OCI-LY7 (cell line): Measurements from ENCODE around the gene ASPM. TPM values are rescaled to one million over a fixed set of nuclear protein-coding genes. Genes with fewer than 3 reads are reported as not detected.
A peak's percentile ranks its signal among the peaks of the same experiment; 100 is the strongest.

Experiments
- BruUV-seq: library from RNA; stranded (reverse); fragments of 400-500 nt; replicated peaks from 2 replicates; lab custom pipeline; 2021; lab: Mats Ljungman, UMichigan
- CTCF ChIA-PET: fragments of 300-600 bp; sonication (Branson Sonifier 250); formaldehyde crosslinking; loops from one replicate; lab custom pipeline; 2022; ENCODE audit warnings: antibody characterized with exemption; ENCODE audit not compliant: unreplicated experiment; lab: Charles Lee
- POLR2A ChIA-PET: fragments of 300-600 bp; sonication (Branson Sonifier 250); formaldehyde crosslinking; loops from one replicate; lab custom pipeline; 2022; ENCODE audit warnings: antibody characterized with exemption; lab: Charles Lee
- DNase-seq: peaks from one replicate; pipeline ENCODE4 v3.0.0-alpha.2; 2015; ENCODE audit warnings: low spot score
- H2AFZ ChIP-seq: fragments of 200-600 bp; sonication (generic), shearing (Covaris generic); 2 replicates; pipeline ENCODE4 v1.6.1; 2014; ENCODE audit warnings: mild to moderate bottlenecking, antibody characterized with exemption, low read length, moderate library complexity
- H3K27ac ChIP-seq: fragments of 200-600 bp; sonication (generic); 2 replicates; pipeline ENCODE4 v1.5.1; 2014; ENCODE audit warnings: mixed run types, low read depth, mild to moderate bottlenecking, moderate library complexity, low read length, inconsistent platforms; ENCODE audit not compliant: poor library complexity, severe bottlenecking
- H3K36me3 ChIP-seq: fragments of 200-600 bp; sonication (generic); 2 replicates; pipeline ENCODE4 v1.6.1; 2014; ENCODE audit warnings: mild to moderate bottlenecking, antibody characterized with exemption, low read length, moderate library complexity, mixed read lengths; ENCODE audit not compliant: insufficient read depth
- H3K4me1 ChIP-seq: fragments of 200-600 bp; sonication (generic); 2 replicates; pipeline ENCODE4 v1.5.1; 2014; ENCODE audit warnings: mild to moderate bottlenecking, low read length; ENCODE audit not compliant: insufficient read depth, poor library complexity, severe bottlenecking
- H3K4me2 ChIP-seq: fragments of 200-600 bp; sonication (generic); 2 replicates; pipeline ENCODE4 v1.6.1; 2014; ENCODE audit warnings: mild to moderate bottlenecking, low read length
- H3K4me3 ChIP-seq: fragments of 200-600 bp; sonication (generic); 2 replicates; pipeline ENCODE4 v1.5.1; 2014; ENCODE audit warnings: mild to moderate bottlenecking, low read depth, low read length; ENCODE audit not compliant: poor library complexity, severe bottlenecking
- H3K79me2 ChIP-seq: fragments of 200-600 bp; sonication (generic); 2 replicates; pipeline ENCODE4 v1.6.1; 2016; ENCODE audit warnings: low read depth, mild to moderate bottlenecking, low read length, moderate library complexity, mixed read lengths; ENCODE audit not compliant: insufficient read depth
- H3K9me2 ChIP-seq: fragments of 200-600 bp; sonication (generic); 2 replicates; pipeline ENCODE4 v1.6.1; 2016; ENCODE audit warnings: mild to moderate bottlenecking, low read length, mixed read lengths; ENCODE audit not compliant: insufficient read depth
- H3K9me3 ChIP-seq: fragments of 200-600 bp; sonication (generic); 2 replicates; pipeline ENCODE4 v1.6.1; 2014; ENCODE audit warnings: mild to moderate bottlenecking, mixed run types, low read length, mixed read lengths
- H4K20me1 ChIP-seq: fragments of 200-600 bp; sonication (generic); 2 replicates; pipeline ENCODE4 v1.6.1; 2014; ENCODE audit warnings: mild to moderate bottlenecking, antibody characterized with exemption, low read length, moderate library complexity, mixed read lengths; ENCODE audit not compliant: insufficient read depth
- EZH2phosphoT487 ChIP-seq: fragments of 200-600 bp; sonication (generic); IDR thresholded peaks from 2 replicates; pipeline ENCODE4 v1.6.1; 2018; ENCODE audit warnings: low read depth, borderline replicate concordance, mild to moderate bottlenecking, mixed run types, antibody characterized with exemption, low read length, moderate library complexity, mixed read lengths
- intact Hi-C: fragments of 100-400 bp; cut with micrococcal nuclease; formaldehyde crosslinking; loops from one replicate; pipeline ENCODE4 v1.10.0; 2022; ENCODE audit not compliant: unreplicated experiment
- total RNA-seq, 2 experiments: library from RNA; depleted of rRNA in 1 of 2; stranded (reverse); fragments of >200 nt in 1 of 2; shearing (Covaris generic) in 1 of 2; gene quantifications; 2 replicates each; pipeline ENCODE4 v1.2.3, GENCODE V29; 2014 to 2022
- TF ChIP-seq, protein P1 (sequence below): fragments of 200-600 bp; sonication (generic); conservative IDR thresholded peaks from 2 replicates; pipeline ENCODE4 v1.5.1; 2014; ENCODE audit warnings: mild to moderate bottlenecking, antibody characterized with exemption, low read length, moderate library complexity, mixed read lengths

The ASPM gene
- total RNA-seq, 2 experiments from 2014 or later = 76.8 to 88.6 TPM

DNA sequence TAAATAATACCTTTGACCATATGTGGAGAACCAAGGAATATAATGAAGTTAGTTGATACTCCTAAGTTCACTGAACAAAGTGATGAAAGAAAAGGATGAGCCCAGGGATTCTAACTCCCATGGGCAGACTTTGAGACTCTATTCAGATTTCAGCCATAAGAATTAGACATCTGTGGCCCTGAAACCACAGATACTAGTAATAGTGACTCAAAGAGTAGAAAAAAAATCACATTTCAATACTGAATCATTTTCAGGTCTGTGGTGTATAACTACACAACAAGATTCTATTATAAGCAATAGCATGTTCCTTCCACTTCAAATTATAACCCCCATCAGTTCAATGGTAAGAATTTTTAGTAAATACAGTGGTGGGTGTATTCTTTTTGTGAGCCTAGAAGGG lies 63.0 kb downstream of the ASPM start:
- TF ChIP-seq EZH2phosphoT487 = no peak
- TF ChIP-seq, protein P1, sequence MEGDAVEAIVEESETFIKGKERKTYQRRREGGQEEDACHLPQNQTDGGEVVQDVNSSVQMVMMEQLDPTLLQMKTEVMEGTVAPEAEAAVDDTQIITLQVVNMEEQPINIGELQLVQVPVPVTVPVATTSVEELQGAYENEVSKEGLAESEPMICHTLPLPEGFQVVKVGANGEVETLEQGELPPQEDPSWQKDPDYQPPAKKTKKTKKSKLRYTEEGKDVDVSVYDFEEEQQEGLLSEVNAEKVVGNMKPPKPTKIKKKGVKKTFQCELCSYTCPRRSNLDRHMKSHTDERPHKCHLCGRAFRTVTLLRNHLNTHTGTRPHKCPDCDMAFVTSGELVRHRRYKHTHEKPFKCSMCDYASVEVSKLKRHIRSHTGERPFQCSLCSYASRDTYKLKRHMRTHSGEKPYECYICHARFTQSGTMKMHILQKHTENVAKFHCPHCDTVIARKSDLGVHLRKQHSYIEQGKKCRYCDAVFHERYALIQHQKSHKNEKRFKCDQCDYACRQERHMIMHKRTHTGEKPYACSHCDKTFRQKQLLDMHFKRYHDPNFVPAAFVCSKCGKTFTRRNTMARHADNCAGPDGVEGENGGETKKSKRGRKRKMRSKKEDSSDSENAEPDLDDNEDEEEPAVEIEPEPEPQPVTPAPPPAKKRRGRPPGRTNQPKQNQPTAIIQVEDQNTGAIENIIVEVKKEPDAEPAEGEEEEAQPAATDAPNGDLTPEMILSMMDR = no peak
- no peaks in the 10 kb centered on the region for H3K79me2 ChIP-seq
- POLR2A ChIA-PET = no interaction called here
- intact Hi-C loops = no loop called here
- DNase-seq = no peak
- no peak overlapping the region for H3K27ac ChIP-seq
- H3K36me3 ChIP-seq = peaks cover 76% of the 10 kb centered on the region
- H3K4me2 ChIP-seq = no peak overlapping the region
- peaks cover 27% of the 10 kb centered on the region for H3K9me3 ChIP-seq
- CTCF ChIA-PET = no interaction called here
- H3K4me3 ChIP-seq = no peak overlapping the region
- H2AFZ ChIP-seq = no peak overlapping the region
- BruUV-seq = no TSS peak
- no peaks in the 10 kb centered on the region for H4K20me1 ChIP-seq
- no peaks in the 10 kb centered on the region for H3K4me1 ChIP-seq
- H3K9me2 ChIP-seq = no peaks in the 10 kb centered on the region

DNA sequence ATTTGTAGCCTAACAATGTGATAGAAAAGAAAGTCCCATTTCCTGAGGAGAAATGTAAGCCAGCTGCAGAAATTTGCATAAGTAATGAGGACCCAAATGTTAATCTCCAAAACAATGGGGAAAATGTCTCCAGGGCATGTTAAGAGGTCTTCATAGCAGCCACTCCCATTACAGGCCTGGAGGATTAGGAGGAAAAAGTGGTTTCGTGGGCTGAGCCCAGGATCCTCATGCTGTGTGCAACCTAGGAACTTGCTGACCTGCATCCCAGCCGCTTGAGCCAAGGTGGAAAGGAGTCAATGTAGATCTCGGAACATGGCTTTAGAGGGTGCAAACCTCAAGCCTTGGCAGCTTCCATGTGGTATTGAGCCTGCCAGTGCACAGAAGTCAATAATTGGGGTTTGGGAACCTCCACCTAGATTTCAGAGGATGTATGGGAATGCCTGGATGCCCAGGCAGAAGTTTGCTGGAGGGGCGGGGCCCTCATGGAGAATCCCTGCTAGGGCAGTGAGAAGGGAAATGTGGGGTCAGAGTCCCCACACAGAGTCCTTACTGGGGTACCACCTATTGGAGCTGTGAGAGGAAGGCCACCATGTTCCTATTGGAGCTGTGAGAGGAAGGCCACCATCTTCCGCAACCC lies 65.2 kb downstream of the ASPM start:
- Histone ChIP-seq H3K79me2 (no peaks in the 10 kb centered on the region), H3K9me2 (no peaks in the 10 kb centered on the region), H3K36me3 (peaks cover 54% of the 10 kb centered on the region), H3K9me3 (peaks cover 27% of the 10 kb centered on the region), H4K20me1 (no peaks in the 10 kb centered on the region), H3K27ac (no peak overlapping the region), H3K4me1 (no peaks in the 10 kb centered on the region), H3K4me2 (no peak overlapping the region), H3K4me3 (no peak overlapping the region), H2AFZ (no peak overlapping the region)
- no TSS peak for BruUV-seq
- peak; percentile 12 for DNase-seq
- intact Hi-C loops = no loop called here
- POLR2A ChIA-PET = interaction anchor here (0.6 kb wide), 1 partner anchor 113 kb away, joined by 4 read pairs; no protein-coding TSS in a partner anchor
- CTCF ChIA-PET = no interaction called here
- no peak for TF ChIP-seq EZH2phosphoT487
- TF ChIP-seq, protein P1 = no peak

DNA sequence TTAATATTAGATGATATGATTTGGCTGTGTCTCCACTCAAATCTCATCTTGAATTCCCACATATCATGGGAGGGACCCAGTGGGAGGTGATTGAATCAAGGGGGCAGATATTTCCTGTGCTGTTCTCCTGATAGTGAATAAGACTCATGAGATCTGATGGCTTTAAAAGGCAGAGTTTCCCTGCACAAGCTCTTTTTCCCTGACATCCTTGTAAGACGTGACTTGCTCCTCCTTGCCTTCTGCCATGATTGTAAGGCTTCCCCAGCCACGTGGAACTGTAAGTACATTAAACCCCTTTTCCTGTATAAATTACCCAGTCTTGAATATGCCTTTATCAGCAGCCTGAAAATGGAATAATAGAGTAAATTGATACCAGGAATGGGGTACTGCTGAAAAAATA lies 66.1 kb downstream of the ASPM start:
- intact Hi-C loops = no loop called here
- H3K4me2 ChIP-seq = no peak overlapping the region

More for the DNA sequence above, 66.1 kb downstream of the ASPM start:
- H3K79me2 ChIP-seq = no peaks in the 10 kb centered on the region
- CTCF ChIA-PET = no interaction called here
- no peak overlapping the region for H3K27ac ChIP-seq
- POLR2A ChIA-PET = no interaction called here
- no peak overlapping the region for H3K4me3 ChIP-seq
- H2AFZ ChIP-seq = no peak overlapping the region
- no peaks in the 10 kb centered on the region for H4K20me1 ChIP-seq
- no peak for DNase-seq
- H3K9me3 ChIP-seq = peaks cover 27% of the 10 kb centered on the region
- H3K4me1 ChIP-seq = no peaks in the 10 kb centered on the region
- H3K9me2 ChIP-seq = no peaks in the 10 kb centered on the region
- TF ChIP-seq EZH2phosphoT487 = no peak
- TF ChIP-seq, protein P1 = no peak
- peaks cover 45% of the 10 kb centered on the region for H3K36me3 ChIP-seq
- no TSS peak for BruUV-seq
